ENCODE data around the gene EZH2. TPM values are rescaled to one million over a fixed set of nuclear protein-coding genes. Genes with fewer than 3 reads are reported as not detected.

The EZH2 gene
- total and polyA plus RNA-seq, 2 of the 4 experiments (the other 2 are of a cell fraction) = 13.1 to 19.8 TPM

- POLR2A ChIA-PET (ENCODE audit: unreplicated experiment) = no interaction called here
- Histone ChIP-seq H3K27ac (ENCODE audit: insufficient read depth, low read length) (no peak overlapping the region), H4K91ac (ENCODE audit: insufficient read depth, low read depth, low read length) (no peak overlapping the region), H3K4me3 (ENCODE audit: insufficient read depth, low read depth, low read length) (no peak overlapping the region), H2BK20ac (ENCODE audit: low read depth, low read length) (no peak overlapping the region), H4K8ac (ENCODE audit: low read depth in 2 of 2, low read length in 2 of 2) (no peak overlapping the region; a peak in 1 of 4 replicates), H2BK5ac (ENCODE audit: low read depth, low read length, poor library complexity, severe bottlenecking) (no peak overlapping the region), H3K14ac (replicated peaks; ENCODE audit: low read depth, low read length) (no peak overlapping the region), H3K9me3 (ENCODE audit: control insufficient read depth, insufficient read depth, low read length) (no peaks in the 10 kb centered on the region), H2BK120ac (ENCODE audit: low read depth, low read length) (no peak overlapping the region), H3K27me3 (ENCODE audit: control insufficient read depth, insufficient read depth, low read length) (no peaks in the 10 kb centered on the region), H2BK15ac (ENCODE audit: low read depth, low read length) (no peak overlapping the region), H3K56ac (ENCODE audit: extremely low read depth, insufficient read depth, low read length) (no peak overlapping the region), H3K4ac (ENCODE audit: low read depth, low read length) (no peak overlapping the region), H3K36me3 (ENCODE audit: control insufficient read depth, insufficient read depth, low read length) (peaks cover 2% of the 10 kb centered on the region; the same call in 1 of the 2 replicates), H2AFZ (replicated peaks; ENCODE audit: low read length, poor library complexity) (no peak overlapping the region), H3K79me1 (ENCODE audit: low read depth in 1 of 2, low read length in 2 of 2) (peaks cover 17 to 58% of the 10 kb centered on the region in 2 experiments), H2AK9ac (replicated peaks; ENCODE audit: low read depth, low read length, poor library complexity) (no peak overlapping the region), H3K18ac (ENCODE audit: low read depth, low read length) (no peak overlapping the region), H2AK5ac (ENCODE audit: low read depth, low read length) (no peak overlapping the region), H4K5ac (ENCODE audit: low read depth, low read length) (no peak overlapping the region), H3K9ac (ENCODE audit: low read depth, low read length) (no peak overlapping the region), H3K4me2 (ENCODE audit: low read depth, low read length) (no peak overlapping the region), H3K23ac (ENCODE audit: low read depth, low read length) (no peak overlapping the region), H3K9me1 (ENCODE audit: insufficient read depth, low read length) (peaks cover 5% of the 10 kb centered on the region; the same call in 1 of the 2 replicates), H4K20me1 (ENCODE audit: insufficient read depth, low read length) (no peaks in the 10 kb centered on the region; the same call in 1 of the 2 replicates), H3K4me1 (ENCODE audit: control insufficient read depth, insufficient read depth, low read length) (no peaks in the 10 kb centered on the region; the same call in 1 of the 2 replicates)
- DNase-seq = no peak
- ATAC-seq (ENCODE audit: low read depth) = no peak
- intact Hi-C loops (cut with micrococcal nuclease) (no loop called here), dilution Hi-C loops (cut with HindIII; ENCODE audit: low sequenced_read_pairs, unreplicated experiment) (no loop called here), in situ Hi-C loops (cut with MboI; ENCODE audit: low sequenced_read_pairs) (no loop called here)
- CTCF ChIA-PET = no interaction called here
- BruUV-seq (replicated peaks) = no TSS peak
- no CpG with 5 or more reads among the region's 2 CpGs for WGBS, 2 experiments (ENCODE audit: extremely low coverage in 2 of 2, insufficient read length in 1 of 2)
- TF ChIP-seq CTCF (conservative IDR thresholded peaks at IDR 0.05; ENCODE audit: low read depth, low read length) (no peak), FOS (IDR thresholded peaks at IDR 0.05; ENCODE audit: low read depth, low read length) (no peak), ELK1 (IDR thresholded peaks at IDR 0.05; ENCODE audit: borderline replicate concordance, low read depth, low read length) (no peak), USF2 (IDR thresholded peaks at IDR 0.05; ENCODE audit: low read depth, low read length) (no peak), SMC3 (IDR thresholded peaks at IDR 0.05; ENCODE audit: low read depth, low read length) (no peak), MAZ (IDR thresholded peaks at IDR 0.05; ENCODE audit: borderline replicate concordance, low read depth, low read length) (no peak), RAD21 (IDR thresholded peaks at IDR 0.05; ENCODE audit: low read length) (no peak), RCOR1 (IDR thresholded peaks at IDR 0.05; ENCODE audit: insufficient replicate concordance, low read length) (no peak), RFX5 (IDR thresholded peaks at IDR 0.05; ENCODE audit: low read depth, low read length) (no peak), MXI1 (IDR thresholded peaks at IDR 0.05; ENCODE audit: borderline replicate concordance, low read depth, low read length) (no peak), MAFK (IDR thresholded peaks at IDR 0.05; ENCODE audit: low read depth, low read length) (no peak), CHD1 (IDR thresholded peaks at IDR 0.05; ENCODE audit: low read depth, low read length) (no peak), BHLHE40 (IDR thresholded peaks at IDR 0.05; ENCODE audit: low read depth, low read length) (no peak), CEBPB (IDR thresholded peaks at IDR 0.05; ENCODE audit: low read depth, low read length) (no peak), NFE2L2 (IDR thresholded peaks at IDR 0.05; ENCODE audit: low read depth, low read length) (no peak), POLR2A (IDR thresholded peaks at IDR 0.05; ENCODE audit: low read depth, low read length) (no peak)
Measured at GRCh38 chr7:148865283-148865682, 18.8 kb downstream of the EZH2 start.
